ENCODE data around the gene WDR20. TPM values are rescaled to one million over a fixed set of nuclear protein-coding genes. Genes with fewer than 3 reads are reported as not detected.

WDR20 gene
- total and polyA plus RNA-seq, 2 experiments from 2014 or later: 15.3 to 24.0 TPM

- Histone ChIP-seq H3K27ac (peak overlapping the region; percentile 21), H3K79me2 (no peaks in the 10 kb centered on the region), H2AFZ (no peak overlapping the region), H3K27me3 (no peaks in the 10 kb centered on the region), H3K4me3 (no peak overlapping the region), H4K20me1 (ENCODE audit: insufficient read depth, poor library complexity, severe bottlenecking) (no peaks in the 10 kb centered on the region), H3K4me2 (peak overlapping the region; percentile 54), H3K9me2 (replicated peaks; ENCODE audit: insufficient read depth) (no peaks in the 10 kb centered on the region), H3K36me3 (replicated peaks; ENCODE audit: insufficient read depth, low read depth) (no peaks in the 10 kb centered on the region), H3K4me1 (ENCODE audit: insufficient read depth) (peaks cover 11% of the 10 kb centered on the region), H3K9me3 (ENCODE audit: low read depth) (no peaks in the 10 kb centered on the region)
- 41% methylated on average over 12 of the region's 12 CpGs for WGBS (ENCODE audit: low lambda C conversion rate, missing lambda C conversion rate)
- TF ChIP-seq EZH2phosphoT487 (IDR thresholded peaks at IDR 0.05; ENCODE audit: low read depth, severe bottlenecking, unreplicated experiment) (no peak), EZH2 (IDR thresholded peaks at IDR 0.05; ENCODE audit: borderline replicate concordance) (no peak)
- TF ChIP-seq, protein P1, sequence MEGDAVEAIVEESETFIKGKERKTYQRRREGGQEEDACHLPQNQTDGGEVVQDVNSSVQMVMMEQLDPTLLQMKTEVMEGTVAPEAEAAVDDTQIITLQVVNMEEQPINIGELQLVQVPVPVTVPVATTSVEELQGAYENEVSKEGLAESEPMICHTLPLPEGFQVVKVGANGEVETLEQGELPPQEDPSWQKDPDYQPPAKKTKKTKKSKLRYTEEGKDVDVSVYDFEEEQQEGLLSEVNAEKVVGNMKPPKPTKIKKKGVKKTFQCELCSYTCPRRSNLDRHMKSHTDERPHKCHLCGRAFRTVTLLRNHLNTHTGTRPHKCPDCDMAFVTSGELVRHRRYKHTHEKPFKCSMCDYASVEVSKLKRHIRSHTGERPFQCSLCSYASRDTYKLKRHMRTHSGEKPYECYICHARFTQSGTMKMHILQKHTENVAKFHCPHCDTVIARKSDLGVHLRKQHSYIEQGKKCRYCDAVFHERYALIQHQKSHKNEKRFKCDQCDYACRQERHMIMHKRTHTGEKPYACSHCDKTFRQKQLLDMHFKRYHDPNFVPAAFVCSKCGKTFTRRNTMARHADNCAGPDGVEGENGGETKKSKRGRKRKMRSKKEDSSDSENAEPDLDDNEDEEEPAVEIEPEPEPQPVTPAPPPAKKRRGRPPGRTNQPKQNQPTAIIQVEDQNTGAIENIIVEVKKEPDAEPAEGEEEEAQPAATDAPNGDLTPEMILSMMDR (IDR thresholded peaks at IDR 0.05; ENCODE audit: poor library complexity): peak; percentile 85
- peak; percentile 90 for DNase-seq (ENCODE audit: low spot score)
Observed at GRCh38 chr14:102096569-102097188, 43.0 kb upstream of the WDR20 start.

DNA sequence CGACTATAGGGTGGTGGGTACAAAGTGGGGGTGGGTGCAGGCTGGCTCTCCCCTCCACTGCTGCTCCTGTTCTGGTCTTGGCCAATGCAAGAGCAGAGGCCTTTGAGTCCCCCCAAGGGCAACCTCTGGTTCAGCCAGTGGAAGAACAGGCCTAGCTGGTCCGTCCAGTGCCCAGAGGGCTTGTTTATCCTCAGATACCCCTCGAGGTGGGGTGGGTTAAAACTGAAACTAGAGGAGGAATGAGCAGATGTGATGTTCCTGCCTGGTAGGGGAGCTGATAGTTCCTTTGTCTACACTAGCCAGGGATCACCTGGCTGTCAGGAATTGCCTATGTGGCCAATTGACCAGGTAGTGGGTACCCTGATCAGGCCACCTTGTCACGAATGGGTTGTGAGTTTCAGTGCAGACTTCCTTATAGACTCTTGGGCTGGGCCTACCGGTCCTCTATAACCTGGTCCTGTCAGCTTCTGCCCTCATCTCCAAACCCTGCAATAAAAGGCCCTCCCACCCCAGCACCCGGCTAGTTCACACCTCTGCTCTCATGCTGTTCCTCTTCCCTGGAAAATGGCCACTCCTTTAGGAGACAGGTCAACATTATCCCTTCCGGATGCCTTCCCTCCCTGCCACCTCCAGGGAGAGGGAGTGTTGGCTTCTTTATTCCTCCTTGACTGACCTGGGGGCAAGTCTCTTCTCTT, 42.1 kb upstream of the WDR20 start:
- 52% methylated on average over 7 of the region's 7 CpGs for WGBS (ENCODE audit: low lambda C conversion rate, missing lambda C conversion rate)
- Histone ChIP-seq H3K27me3 (no peaks in the 10 kb centered on the region), H3K4me2 (peak overlapping the region; percentile 15), H3K9me3 (ENCODE audit: low read depth) (no peaks in the 10 kb centered on the region), H3K27ac (peak overlapping the region; percentile 21), H3K36me3 (replicated peaks; ENCODE audit: insufficient read depth, low read depth) (no peaks in the 10 kb centered on the region), H3K4me3 (no peak overlapping the region), H3K79me2 (no peaks in the 10 kb centered on the region), H3K9me2 (replicated peaks; ENCODE audit: insufficient read depth) (no peaks in the 10 kb centered on the region), H2AFZ (no peak overlapping the region), H3K4me1 (ENCODE audit: insufficient read depth) (peaks cover 11% of the 10 kb centered on the region), H4K20me1 (ENCODE audit: insufficient read depth, poor library complexity, severe bottlenecking) (no peaks in the 10 kb centered on the region)
- TF ChIP-seq, protein P1 (IDR thresholded peaks at IDR 0.05; ENCODE audit: poor library complexity): no peak
- no peak for TF ChIP-seq EZH2phosphoT487 (IDR thresholded peaks at IDR 0.05; ENCODE audit: low read depth, severe bottlenecking, unreplicated experiment)
- no peak for TF ChIP-seq EZH2 (IDR thresholded peaks at IDR 0.05; ENCODE audit: borderline replicate concordance)
- DNase-seq (ENCODE audit: low spot score): peak; percentile 41

- WGBS (ENCODE audit: low lambda C conversion rate, missing lambda C conversion rate): 94% methylated on average over 9 of the region's 10 CpGs
- H3K9me2 ChIP-seq (replicated peaks; ENCODE audit: insufficient read depth): no peaks in the 10 kb centered on the region
- no peak overlapping the region for H3K27ac ChIP-seq
- TF ChIP-seq EZH2phosphoT487 (IDR thresholded peaks at IDR 0.05; ENCODE audit: low read depth, severe bottlenecking, unreplicated experiment) (no peak), EZH2 (IDR thresholded peaks at IDR 0.05; ENCODE audit: borderline replicate concordance) (no peak)
- TF ChIP-seq, protein P1 (IDR thresholded peaks at IDR 0.05; ENCODE audit: poor library complexity): no peak
- no peak overlapping the region for H3K4me2 ChIP-seq
- no peaks in the 10 kb centered on the region for H3K79me2 ChIP-seq
- H3K36me3 ChIP-seq (replicated peaks; ENCODE audit: insufficient read depth, low read depth): no peaks in the 10 kb centered on the region
- no peak overlapping the region for H2AFZ ChIP-seq
- H3K4me3 ChIP-seq: no peak overlapping the region
- no peaks in the 10 kb centered on the region for H3K9me3 ChIP-seq (ENCODE audit: low read depth)
- DNase-seq (ENCODE audit: low spot score): no peak
- no peaks in the 10 kb centered on the region for H3K27me3 ChIP-seq
- no peaks in the 10 kb centered on the region for H3K4me1 ChIP-seq (ENCODE audit: insufficient read depth)
- no peaks in the 10 kb centered on the region for H4K20me1 ChIP-seq (ENCODE audit: insufficient read depth, poor library complexity, severe bottlenecking)
Observed at GRCh38 chr14:102103062-102103695, 36.5 kb upstream of the WDR20 start.

Measured in hepatocyte (in vitro differentiated cells).